Endometrial microvascular endothelial cells (primary cell): Measurements from ENCODE around the gene CLTC. TPM values are rescaled to one million over a fixed set of nuclear protein-coding genes. Genes with fewer than 3 reads are reported as not detected.

ENCODE experiments used
- in situ Hi-C: cut with HindIII; loops from 2 replicates; pipeline ENCODE4 v1.10.0; 2017; ENCODE audit warnings: low sequenced_read_pairs, low pct_unique_long_range_greater_than_20kb; ENCODE audit errors: inconsistent ontology term
- total RNA-seq: library from RNA; depleted of rRNA; stranded (reverse); fragments of >200 nt; gene quantifications from one replicate; pipeline ENCODE4 v1.2.3, GENCODE V29; 2015; ENCODE audit errors: inconsistent ontology term

CLTC gene
- total RNA-seq, 1 donor from 2014 or later, result 502 TPM

DNA sequence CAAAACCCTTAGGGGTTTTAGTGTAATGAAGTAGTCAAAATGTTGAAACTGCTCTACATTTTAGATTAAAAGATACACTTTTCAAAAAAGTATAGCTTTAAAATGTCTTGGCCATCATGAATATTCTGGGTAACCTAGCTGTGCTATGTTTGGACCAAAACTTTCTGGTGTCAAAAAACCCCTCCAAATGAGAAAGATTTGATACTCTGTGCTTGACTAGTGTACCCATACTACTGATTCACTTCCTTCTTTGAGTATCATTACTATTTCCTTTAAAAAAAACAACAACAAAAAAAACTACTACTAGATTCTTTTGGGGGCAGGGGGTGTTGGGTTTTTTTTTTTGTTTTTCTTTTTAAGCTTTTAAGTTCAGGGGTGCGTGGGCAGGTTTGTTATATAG, 50.2 kb downstream of the CLTC start:
- in situ Hi-C loops, result no loop called here

DNA sequence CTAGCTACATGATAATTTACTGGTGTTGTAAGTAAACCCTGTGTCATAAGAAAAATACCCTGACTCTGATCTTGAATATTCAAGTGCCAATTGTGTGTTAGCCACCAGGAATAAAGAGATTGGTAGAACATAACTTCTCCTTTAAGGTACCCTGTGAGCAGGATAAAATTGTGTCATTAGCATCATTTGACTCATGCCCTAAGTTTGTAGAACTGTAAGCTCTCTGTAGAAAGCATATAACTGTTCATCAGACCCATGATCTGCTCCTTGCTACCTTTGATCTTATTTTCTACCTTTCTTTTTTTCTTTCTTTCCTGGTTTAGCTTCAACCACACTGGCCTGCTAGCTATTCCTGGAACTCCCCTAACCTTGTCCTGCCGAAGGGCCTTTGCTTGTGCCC, 51.7 kb downstream of the CLTC start:
- in situ Hi-C loops, result no loop called here

DNA sequence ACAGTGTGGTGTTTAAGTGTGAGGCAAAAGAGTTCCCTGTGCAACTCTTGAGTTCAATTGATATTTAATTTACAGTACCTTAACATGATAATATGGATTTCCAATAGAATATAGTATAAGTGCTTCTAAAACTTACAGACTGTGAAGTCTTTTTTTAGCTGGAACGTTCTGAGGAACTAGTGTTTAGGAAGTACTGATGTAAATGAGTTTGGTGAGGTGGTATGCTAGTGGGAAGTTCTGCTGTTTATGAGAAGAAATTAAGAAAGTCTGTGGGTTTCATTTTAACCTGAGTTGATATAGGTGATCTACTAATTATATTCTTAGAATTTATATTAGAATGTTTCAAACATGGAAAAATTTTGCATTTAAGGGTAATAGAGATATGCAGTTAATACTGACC, 55.5 kb downstream of the CLTC start:
- in situ Hi-C loops, result no loop called here

DNA sequence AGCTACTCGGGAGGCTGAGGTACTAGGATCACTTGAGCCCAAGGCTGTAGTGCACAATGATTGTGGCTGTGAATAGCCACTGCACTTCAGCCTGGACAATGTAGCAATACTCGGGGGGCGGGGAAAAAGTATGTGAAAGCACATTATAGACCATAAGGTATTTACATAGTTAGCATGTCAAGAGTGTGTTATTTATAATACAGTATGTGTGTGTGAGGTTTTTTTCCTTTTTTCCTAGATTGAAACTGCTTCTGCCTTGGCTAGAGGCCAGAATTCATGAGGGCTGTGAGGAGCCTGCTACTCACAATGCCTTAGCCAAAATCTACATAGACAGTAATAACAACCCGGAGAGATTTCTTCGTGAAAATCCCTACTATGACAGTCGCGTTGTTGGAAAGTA, 57.0 kb downstream of the CLTC start:
- in situ Hi-C loops, result no loop called here

DNA sequence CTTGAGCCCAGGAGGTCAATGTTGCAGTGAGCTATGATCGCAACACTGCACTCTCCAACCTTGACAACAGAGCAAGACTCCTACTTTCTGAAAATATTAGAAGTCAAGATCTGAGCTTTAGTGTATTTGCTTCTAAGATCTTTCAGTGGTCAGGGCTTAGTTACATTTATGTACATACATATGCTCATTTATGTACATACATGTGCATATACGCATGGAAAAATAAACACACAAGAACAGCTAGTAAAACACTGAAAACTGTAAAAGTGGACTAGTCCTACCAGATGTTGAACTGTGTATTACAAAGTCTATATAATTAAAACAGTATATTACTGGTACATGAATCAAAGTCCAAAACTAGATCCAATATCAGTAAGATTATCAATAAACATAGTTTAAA, 59.2 kb downstream of the CLTC start:
- in situ Hi-C loops, result no loop called here

DNA sequence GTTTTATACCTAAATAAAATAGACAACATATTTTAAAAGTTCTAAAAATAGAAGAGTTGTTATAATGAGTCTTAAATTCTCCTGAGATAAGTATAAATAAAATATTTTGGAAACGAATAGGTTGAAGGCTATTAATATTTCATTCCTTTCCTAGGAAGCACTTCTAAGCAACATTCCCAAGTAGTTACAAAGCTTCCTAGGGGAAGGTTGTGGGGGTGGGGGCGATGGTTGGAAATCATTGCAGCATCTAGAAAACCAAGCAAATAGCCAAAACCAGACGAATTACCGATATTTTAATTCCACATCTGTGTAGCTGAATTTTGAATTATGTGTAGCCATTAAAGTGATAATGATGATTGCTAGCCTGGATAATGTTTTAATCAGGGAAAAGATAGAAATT, 60.6 kb downstream of the CLTC start:
- in situ Hi-C loops, result no loop called here

DNA sequence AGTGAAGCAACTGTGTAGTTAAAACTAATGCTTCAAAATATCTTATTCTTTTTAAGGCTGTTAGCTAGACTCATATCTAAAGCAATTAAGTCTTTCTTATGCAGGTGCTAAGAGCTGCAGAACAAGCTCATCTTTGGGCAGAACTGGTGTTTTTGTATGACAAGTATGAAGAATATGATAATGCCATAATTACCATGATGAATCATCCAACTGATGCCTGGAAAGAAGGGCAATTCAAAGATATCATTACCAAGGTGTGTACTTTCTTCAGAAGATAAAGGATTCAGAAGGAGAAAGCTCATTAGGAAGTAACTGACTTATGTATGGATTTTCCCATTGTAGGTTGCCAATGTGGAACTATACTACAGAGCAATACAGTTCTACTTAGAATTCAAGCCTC, 63.6 kb downstream of the CLTC start:
- in situ Hi-C loops, result no loop called here

DNA sequence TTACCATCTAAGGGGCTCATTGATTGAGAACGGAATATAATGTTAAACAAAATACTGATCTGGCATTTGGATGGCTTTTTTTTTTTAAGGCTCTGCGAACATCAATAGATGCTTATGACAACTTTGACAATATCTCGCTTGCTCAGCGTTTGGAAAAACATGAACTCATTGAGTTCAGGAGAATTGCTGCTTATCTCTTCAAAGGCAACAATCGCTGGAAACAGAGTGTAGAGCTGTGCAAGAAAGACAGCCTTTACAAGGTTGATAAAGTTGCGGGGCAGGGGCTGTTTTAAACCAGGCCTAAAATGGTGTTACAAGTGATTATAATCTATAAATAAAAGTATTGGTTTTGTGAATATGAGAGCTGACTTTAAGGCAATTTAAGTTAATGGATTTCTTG, 65.3 kb downstream of the CLTC start:
- in situ Hi-C loops, result no loop called here

DNA sequence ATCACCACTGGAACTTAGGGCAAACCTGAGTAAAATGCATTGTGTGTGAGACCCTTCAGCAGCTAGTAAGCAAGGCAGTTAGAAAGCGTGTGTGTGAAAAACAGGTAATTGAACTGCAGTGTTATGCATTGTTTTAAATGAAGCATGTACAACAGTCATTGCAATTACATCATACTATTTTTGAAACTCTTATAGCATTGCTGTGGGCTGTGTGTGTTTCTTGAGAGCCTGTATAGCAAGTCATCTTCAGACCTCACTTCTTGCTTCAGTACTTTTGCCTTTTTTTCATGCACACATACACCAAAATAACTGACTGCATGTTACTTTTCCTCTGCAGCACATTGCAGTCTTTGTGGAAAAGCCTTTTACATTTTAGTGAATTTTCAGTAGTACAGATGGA, 68.3 kb downstream of the CLTC start:
- in situ Hi-C loops, result no loop called here

DNA sequence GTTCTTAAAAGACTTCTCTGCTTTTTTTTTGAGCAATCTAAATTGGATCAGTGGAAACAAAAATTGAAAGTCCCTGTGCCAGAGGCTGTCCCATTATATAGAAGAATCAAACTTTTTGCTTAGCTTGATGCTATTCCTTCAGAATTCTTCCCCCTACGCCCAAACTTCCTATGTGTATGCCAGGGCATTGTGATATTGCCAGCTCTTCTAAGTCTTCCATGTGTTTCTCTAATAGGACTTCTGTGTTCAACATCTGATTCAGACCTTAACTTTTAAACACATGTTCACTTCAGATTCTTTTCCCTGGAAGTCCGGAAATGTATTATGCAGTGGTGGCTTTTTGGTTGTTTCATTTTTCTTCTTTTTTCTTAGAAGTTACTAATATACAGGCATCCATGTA, 68.8 kb downstream of the CLTC start:
- in situ Hi-C loops, result no loop called here

DNA sequence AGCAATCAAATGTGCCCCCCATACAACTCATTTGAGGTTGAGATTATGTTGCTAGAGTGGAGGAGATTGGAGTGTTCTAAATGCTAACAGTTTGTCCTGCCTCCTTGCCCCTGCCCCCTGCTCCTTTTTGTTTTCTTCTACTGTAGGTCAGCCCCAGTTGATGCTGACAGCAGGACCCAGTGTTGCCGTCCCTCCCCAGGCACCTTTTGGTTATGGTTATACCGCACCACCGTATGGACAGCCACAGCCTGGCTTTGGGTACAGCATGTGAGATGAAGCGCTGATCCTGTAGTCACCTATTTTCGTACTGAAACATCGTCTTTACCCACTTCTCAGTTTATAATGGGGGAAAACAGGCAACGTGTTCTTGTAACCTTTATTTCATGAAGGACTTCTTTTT, 73.9 kb downstream of the CLTC start:
- in situ Hi-C loops, result no loop called here

DNA sequence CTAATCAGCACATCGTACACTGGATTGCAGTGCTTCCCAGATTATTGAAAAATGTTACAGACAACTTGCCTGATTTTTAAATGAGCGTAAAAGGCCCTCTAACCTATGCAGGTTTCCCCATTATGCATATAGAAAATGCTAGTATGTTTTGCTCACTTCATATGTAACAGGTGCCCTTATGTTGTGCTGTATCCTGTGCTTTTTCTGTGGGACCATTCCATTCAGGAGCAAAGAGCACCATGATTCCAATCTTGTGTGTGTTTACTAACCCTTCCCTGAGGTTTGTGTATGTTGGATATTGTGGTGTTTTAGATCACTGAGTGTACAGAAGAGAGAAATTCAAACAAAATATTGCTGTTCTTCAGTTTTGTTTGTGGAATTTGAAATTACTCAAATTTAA, 74.6 kb downstream of the CLTC start:
- in situ Hi-C loops, result no loop called here

DNA sequence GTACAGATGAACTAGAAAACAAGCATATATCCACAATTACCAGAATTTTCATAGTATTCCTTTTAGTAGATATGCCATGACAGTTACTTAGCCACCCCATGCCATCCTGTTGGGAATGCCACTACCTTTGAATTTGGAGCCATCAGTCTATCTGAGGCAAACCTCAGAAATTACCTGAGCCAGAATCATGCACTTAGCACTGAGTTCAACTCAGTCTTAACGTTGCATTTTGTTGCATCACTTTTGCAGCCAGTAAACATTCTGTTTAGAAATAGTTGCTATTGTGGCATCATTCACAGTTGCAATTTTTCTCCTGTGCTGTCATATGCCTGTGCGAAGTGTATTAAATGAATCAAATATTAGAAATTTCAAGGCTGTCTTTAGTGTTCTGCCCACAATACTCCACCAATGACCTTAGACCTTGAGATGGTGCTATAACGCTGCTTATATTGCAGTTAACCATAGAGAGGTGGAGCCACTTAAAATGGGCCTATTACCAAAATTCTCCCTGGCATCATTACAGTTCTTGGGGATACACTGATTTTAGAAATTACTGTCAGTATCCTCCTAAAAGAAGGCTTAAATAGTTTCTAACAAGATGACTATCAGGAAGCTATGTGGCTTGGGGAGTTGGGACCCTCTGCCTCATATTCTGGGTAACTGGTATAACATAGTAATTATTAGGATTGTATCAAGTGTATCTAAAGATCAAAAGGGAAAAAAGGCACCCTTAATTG, 76.4 kb downstream of the CLTC start:
- in situ Hi-C loops, result no loop called here

DNA sequence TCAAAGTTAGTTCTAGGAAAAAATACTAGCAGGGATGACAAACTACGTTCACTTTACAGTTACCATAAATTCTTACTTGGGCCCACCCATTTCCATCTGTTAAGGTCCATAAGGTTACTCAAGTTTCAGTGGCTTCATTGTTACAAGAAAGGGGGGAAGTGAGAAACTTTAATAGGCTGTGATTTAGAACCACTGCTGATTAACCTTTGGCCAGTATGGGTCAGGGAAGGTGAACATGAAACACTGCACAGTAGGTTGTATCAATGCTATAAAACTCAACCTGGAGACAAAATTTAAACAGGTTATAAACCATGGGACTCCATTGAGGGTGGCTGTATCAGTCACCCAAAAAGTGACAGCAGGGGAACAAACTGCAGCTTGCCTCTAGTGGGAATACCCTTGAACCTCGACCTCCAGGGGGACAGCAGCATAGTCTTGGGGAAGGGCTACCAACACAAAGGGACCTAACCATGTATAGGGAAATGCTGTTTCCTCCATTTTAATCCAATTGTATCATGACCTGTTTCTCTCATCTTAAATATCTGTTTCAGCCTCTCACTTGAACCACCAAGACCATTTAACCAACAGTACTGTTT, 77.1 kb downstream of the CLTC start:
- in situ Hi-C loops, result no loop called here

DNA sequence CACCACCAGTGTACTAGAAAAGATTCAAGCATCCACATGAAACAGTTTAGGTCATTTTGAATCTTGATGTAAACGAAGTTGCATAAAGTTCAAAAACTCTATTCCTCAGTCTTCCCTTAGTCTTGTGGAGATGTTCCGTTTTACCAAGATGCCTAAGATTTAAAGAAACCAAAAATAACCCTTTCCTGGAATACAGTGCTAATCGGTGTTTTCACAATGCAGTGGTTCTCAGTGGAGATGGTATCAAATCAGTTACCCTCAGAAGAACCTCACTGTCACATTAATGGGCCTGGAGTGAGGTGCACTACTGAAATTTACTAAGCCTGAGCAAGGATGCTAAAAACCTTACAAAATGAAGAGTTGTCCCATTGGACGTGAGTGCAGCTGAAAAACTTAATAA, 78.4 kb downstream of the CLTC start:
- in situ Hi-C loops, result no loop called here

DNA sequence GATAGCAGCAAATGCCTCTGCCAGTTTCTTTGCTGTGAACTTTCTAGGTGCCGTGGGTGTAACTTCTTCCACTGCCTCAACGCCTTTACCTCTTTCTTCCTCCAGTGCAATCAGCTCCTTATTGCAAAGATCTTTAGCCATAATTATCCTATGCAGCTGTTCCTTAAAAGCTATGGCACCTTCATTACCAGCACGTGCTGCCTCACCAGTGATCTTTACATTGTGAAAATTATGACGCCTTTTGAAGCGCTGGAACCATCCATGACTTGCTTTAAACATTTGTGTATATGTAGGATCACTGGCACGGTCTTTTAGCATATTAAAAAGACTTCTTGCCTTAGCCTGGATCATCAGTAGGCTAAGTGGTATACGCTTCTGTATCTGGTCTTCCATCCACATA, 79.5 kb downstream of the CLTC start:
- in situ Hi-C loops, result no loop called here

DNA sequence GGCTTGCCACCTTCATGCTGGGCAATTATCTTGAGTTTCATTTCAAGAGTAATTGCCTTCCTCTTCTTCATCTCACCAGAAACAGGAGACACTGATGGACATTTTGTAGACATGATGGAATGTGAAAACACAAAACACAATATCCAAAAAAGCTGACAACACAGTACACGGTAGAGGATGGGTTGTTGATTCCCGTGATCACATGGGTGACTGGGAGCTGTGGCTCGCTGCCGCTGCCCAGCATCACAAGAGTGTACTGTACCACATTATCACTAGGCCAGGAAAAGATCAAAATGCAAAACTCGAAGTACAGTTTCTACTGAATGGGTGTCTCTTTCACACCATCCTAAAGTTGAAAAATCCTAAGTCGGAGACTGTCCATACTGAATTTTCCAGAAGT, 80.1 kb downstream of the CLTC start:
- in situ Hi-C loops, result no loop called here

DNA sequence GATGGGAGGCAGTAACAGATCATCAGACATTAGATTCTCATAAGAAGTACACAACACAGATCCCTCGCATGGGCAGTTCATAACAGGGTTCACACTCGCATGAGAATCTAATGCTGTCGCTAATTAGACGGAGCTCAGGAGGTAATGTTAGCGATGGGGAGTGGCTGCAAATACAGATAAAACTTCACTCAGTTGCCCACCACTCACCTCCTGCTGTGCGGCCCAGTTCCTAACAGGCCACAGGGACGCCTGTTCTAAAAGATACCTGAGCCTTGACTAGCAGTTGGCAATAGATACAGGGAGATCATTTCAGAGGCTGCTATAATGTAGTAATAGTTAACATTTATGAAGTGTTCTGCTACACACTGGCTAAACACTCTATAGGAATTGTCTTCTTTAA, 82.6 kb downstream of the CLTC start:
- in situ Hi-C loops, result no loop called here

DNA sequence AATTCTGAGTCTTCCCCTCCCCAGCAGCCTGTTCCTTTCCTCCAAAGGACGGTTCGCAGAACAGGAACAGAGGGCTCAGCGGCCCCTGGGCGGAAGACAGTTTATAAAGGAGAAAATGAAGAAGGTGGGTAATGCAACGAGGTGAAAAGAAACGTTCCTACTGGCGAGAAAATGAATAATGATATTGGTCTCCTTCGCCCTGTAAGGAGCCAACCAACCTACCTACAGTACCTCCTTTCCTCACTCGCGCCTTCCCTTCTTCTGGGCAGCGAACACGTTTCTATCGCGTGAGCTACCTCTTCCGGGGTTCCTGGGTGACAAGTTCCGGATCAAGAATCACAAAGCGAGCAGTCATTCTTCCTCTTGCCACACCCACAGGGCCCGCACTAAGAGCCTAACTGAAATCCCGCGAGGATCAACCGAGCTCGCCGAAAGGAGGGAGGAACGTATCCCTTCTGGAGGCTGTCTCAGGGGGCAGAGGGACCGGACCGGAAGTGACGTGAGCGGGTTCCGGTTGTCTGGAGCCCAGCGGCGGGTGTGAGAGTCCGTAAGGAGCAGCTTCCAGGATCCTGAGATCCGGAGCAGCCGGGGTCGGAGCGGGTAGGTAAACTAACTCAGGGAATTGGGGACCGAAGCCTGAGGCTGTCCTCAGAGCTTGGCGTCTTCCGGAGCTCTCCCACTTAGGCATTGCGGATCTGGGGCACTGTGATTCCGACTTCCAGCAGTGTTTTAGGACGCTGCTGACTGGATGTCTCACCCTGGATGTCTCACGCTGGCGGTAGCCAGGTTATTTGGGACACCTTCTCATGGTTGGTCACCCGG, 87.7 kb downstream of the CLTC start, which contains the start of the genes PTRH2 and VMP1:
Gene PTRH2 (minus strand): TSS at position 282 of the 822 bp plus-strand sequence. CDS start 9,452 bp downstream, outside the sequence.
Gene VMP1 (plus strand): TSS at position 506 of the 822 bp plus-strand sequence. CDS start 23,793 bp downstream, outside the sequence.
- in situ Hi-C loops, result no loop called here

DNA sequence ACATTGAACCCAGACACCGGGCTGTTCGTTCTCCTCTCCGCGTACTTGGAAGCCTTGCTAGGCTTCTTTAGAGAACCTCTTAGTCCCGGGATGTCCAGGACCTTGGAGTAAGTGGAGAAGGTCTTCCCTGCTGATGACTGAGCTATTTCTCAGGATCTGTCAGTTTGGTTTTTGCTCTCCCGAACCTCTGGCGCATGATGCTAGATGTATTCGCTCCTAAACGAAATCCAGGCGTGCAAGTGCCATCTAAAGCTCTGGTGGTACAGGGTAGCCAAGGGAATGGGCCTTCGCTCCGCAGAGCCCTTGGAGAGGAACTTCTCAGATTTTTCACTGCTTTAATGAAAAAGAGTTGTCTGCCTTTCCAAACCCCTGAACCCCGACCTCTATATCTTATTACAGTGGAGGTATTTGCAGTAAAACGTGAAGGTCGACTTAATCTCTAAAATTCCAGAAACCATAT, 88.3 kb downstream of the CLTC start:
- in situ Hi-C loops, result no loop called here
